Activated T-cell treated with anti-CD3 and anti-CD28 coated beads, Interleukin-2, amount 50 U/mL, for 1 hour (primary cell): ENCODE measurements around the gene PAMR1.
"Not testable (repeated sequence)": the region's sequence is repeated elsewhere in the genome, so short reads cannot be mapped to it uniquely, and the experiment has no call there.

Experiments used
- DNase-seq: peaks from one replicate; pipeline ENCODE4 v3.0.0-alpha.2; 2020

Gene PAMR1

GRCh38 chr11:35525501-35526175 is at the start of gene PAMR1:
TSS of gene PAMR1 (minus strand) at chr11:35525616. CDS start at chr11:35525585, 31 bp downstream.
- DNase-seq: no peak

GRCh38 chr11:35571696-35572095 is 46.3 kb upstream of the PAMR1 start:
- DNase-seq: no peak

- no peak for DNase-seq
These were observed 42.5 kb upstream of the PAMR1 start for GRCh38 chr11:35567737-35568465.

GRCh38 chr11:35566885-35567284 is 41.5 kb upstream of the PAMR1 start:
- no peak for DNase-seq

- no peak for DNase-seq
These were observed 40.8 kb upstream of the PAMR1 start for GRCh38 chr11:35566181-35566580.

- no peak for DNase-seq
These were observed 38.8 kb upstream of the PAMR1 start for GRCh38 chr11:35564245-35564595.

- no peak for DNase-seq
These were observed 38.2 kb upstream of the PAMR1 start for GRCh38 chr11:35563484-35564244.

GRCh38 chr11:35559949-35560348 is 34.5 kb upstream of the PAMR1 start:
- DNase-seq: no peak

GRCh38 chr11:35558513-35558912 is 33.1 kb upstream of the PAMR1 start:
- no peak for DNase-seq

GRCh38 chr11:35555488-35555887 is 30.1 kb upstream of the PAMR1 start:
- DNase-seq: no peak

- no peak for DNase-seq
These were observed 29.3 kb upstream of the PAMR1 start for GRCh38 chr11:35554491-35555437.

GRCh38 chr11:35553831-35554230 is 28.4 kb upstream of the PAMR1 start:
- no peak for DNase-seq

- no peak for DNase-seq
These were observed 27.6 kb upstream of the PAMR1 start for GRCh38 chr11:35553021-35553420.

- no peak for DNase-seq
These were observed 27.2 kb upstream of the PAMR1 start for GRCh38 chr11:35552616-35553015.

GRCh38 chr11:35550374-35551036 is 25.1 kb upstream of the PAMR1 start:
- no peak for DNase-seq

GRCh38 chr11:35549787-35550186 is 24.4 kb upstream of the PAMR1 start:
- no peak for DNase-seq

GRCh38 chr11:35548925-35549561 is 23.6 kb upstream of the PAMR1 start:
- DNase-seq: no peak

- not testable (repeated sequence) for DNase-seq
These were observed 22.6 kb upstream of the PAMR1 start for GRCh38 chr11:35547995-35548394.

GRCh38 chr11:35546317-35546716 is 20.9 kb upstream of the PAMR1 start:
- DNase-seq: no peak

GRCh38 chr11:35545391-35546003 is 20.1 kb upstream of the PAMR1 start:
- DNase-seq: no peak

GRCh38 chr11:35543481-35543880 is 18.1 kb upstream of the PAMR1 start:
- DNase-seq: no peak
